DMS53 (cell line): ENCODE measurements around the gene DEGS1.

Source experiments
- DNase-seq: peaks from one replicate; lab custom pipeline; 2025; lab: John Stamatoyannopoulos, UW

DEGS1 gene

DNA sequence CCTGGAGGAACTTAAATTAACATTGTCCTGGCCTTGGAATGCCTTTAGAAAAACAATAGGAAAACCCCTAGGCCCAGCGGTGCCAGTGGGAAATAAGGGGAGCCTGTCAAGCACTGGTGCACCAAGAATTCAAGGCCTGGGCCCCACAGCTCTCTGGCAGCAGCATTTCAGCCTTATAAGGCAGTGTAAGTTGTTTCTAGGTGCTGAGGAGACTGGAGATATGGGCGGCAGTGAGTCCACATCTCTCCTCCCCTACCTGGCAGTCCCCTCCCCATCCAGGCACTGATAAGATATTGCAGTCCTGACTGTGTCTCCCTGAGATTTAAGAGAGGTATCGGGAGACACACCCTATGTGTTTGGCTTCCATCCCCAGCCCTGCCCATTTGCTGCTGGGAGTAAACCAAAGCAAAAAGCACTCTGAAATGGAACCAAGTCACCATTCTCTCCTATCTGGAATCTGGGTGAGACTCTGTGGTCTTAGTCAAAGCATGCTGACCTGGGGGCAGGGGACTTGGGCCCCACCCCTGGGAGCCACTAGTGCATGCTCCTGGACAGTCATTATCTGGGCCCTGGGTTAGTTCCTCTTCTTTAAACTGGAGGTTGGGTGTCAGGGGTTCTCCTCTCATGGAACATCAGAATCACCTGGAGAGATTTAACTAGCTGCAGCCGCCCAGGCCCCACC, 30.5 kb downstream of the DEGS1 start:
- DNase-seq, result no peak

DNA sequence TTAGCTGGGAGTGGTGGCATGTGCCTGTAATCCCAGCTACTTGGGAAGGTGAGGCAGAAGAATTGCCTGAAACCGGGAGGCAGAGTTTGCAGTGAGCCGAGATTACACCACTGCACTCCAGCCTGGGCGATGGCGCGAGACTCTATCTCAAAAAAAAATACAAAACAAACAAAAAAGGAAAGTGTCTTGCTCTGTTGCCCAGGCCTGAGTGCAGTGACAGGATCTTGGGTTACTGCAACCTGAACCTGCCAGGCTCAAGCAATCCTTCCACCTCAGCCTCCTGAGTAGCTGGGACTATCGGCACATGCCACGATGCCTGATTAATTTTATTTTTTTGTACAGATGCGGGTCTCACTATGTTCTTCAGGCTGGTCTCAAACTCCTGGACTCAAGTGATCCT, 33.3 kb downstream of the DEGS1 start:
- no peak for DNase-seq

DNA sequence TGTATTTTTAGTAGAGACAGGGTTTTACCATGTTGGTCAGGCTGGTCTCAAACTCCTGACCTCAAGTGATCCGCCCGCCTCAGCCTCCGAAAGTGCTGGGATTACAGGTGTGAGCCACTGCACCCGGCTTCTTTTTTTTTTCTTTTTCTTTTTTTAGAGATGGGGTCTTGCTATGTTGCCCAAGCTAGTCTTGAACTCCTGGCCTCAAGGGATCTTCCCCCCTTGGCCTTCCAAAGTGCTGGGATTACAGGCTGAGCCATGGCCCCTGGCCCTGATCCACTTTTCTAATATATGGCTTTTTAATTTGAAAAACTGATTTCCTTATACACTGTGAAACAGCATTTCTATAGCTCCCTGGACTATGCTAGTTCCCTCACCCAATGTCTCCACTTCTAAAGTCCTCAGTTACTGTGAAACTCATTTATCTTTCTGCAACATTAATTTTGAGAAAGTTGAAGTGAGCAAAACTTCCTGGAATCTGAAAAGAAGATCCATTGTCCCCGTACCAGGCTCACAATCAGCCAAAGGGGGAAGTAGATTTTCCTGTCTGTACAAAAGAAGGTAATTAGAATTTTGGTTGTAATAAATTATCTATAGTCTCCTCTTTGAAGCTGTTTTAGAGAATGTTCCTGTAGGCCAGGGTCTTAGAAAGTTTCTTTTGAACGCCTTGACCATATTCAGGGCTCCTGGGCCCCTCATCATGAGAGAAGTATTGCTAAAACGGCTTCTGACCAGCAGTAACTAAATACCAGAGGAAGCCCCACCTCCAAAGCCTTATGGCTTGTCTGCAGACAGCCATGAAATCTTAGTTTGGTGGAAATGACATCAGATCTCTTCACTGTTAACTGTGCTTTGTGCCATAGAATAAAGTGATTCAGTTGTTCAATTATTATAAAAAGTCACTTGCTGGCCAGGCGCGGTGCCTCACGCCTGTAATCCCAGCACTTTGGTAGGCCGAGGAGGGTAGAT, 34.9 kb downstream of the DEGS1 start:
- no peak for DNase-seq

DNA sequence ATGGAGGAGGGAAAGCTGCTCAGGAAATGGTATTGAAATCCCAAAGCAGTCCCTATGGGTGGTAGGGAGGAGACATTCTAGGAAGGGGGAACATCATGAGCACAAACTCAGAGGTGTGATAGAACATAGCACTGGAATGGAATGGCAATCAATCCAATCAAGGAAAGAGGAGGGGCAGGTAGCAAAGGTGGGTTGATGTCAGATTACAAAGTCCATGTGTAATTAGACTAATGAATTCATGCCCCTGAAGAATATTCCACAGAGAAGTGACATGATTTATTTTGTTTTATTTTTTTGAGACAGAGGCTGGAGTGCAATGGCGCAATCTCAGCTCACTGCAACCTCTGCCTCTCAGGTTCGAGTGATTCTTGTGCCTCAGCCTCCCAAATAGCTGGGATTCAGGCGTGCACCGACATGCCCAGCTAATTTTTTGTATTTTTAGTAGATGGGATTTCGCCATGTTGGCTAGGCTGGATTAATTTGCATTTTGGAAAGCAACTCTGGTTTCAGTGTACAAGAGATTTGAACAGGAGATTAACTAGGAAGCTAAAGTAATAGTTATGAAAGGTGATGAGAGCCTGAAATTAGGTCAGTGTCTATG, 36.1 kb downstream of the DEGS1 start:
- DNase-seq, result no peak

DNA sequence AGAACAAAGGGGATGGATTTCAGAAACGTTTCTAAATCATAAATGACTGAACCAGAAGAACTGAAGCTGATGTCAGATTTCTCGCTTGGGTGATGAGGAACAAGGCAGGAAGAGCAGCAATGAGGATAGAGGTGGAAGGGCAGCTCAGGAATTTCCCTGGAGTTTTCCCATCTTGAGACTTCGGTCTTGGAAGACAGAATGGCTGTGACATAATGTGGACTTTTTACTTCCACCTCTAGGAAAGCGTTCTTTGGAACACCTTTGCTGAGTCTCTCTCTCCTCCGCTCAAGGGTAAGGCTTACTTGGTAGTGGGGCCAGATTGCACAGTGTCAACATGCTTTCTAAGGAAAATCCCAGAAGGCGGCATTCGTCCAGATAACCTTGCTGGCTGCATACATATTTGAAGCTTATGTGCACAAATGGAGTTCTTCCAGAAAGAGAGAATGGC, 36.6 kb downstream of the DEGS1 start:
- DNase-seq, result no peak

DNA sequence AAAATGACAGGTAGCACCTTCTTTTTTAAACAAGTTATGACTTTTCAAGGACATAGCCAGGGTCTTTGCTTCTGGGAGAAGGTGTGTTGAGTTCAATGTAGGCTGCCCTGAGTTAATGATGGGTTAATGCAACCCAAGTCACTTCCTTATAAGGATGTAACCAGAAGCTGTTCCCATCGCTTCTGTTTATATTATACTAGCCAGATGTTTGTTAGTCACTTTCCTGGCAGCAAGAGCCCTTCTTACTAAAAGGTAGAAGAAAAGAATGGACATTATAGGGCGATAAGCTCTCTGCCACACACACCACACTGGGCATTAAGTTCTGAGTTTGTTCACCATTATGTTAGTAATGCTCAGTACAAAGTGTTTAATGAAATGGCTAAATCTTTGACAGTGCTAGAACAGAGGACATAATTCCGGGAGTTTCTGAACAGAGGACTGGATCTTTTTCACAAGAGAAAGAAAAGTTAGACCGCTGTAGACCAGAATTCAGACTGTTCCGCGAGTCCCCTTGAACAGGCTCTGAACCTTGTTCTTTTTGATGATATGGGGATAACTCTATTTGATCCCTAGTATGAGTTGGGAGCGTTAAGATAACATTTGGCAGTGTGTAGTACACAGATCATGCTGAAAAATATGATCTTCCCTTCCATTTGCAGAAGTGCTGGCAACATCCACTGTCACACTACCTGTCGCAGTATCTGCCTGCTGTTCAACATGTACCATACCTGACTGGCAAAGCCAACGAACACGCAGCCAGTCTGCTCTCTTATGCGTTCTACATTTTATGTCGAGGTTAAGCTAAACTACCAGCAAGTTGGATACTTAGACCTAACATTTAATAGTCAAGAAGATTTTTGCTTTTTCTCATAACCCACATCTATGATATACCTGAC, 41.0 kb downstream of the DEGS1 start:
- DNase-seq, result peak; percentile 59

DNA sequence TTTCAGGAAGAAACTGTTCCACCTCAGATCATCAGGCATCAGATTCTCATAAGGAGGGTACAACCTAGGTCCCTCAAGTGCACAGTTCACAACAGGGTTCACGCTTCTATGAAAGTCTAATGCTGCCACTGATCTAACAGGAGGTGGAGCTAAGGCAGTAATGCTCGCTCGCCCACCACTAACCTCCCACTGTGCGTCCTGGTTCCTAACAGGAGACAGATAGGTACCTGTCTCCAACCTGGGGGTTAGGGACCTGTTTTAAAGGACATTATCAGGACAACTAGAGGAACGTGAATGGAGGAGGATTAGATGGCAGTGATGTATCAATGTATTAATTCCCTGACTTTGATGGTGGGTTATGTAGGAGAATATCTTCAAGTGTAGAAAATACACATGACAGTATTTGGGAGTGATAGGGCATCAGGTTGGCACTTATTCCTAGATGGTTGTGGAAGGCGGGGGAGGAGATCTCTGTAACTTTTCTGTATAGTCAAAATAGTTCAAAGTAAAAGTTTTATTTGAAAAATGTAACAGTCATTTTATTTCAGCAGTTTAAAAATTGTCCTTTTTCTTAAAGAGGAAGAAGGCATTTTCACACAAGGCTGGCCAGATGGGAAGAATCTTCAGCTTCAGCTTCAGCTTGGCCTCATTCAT, 43.9 kb downstream of the DEGS1 start:
- no peak for DNase-seq

DNA sequence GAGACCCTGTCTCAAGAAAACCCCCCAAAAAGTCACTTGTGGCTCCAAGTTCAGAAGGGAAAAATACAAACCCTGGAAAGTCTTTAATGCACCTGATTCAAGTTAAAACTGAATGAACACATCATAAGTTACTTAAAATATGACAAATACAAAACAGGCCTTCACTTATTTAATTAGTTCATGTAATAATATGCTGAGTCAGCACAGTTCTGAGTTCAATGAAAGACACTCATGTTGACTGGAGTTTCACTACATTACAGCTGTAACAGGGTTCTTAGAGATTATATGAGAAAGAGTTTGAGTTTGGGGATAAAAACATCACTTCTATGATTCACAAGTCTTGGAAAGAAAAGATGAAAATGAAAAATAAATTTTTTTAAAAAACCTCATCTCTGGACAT, 51.0 kb downstream of the DEGS1 start:
- no peak for DNase-seq

DNA sequence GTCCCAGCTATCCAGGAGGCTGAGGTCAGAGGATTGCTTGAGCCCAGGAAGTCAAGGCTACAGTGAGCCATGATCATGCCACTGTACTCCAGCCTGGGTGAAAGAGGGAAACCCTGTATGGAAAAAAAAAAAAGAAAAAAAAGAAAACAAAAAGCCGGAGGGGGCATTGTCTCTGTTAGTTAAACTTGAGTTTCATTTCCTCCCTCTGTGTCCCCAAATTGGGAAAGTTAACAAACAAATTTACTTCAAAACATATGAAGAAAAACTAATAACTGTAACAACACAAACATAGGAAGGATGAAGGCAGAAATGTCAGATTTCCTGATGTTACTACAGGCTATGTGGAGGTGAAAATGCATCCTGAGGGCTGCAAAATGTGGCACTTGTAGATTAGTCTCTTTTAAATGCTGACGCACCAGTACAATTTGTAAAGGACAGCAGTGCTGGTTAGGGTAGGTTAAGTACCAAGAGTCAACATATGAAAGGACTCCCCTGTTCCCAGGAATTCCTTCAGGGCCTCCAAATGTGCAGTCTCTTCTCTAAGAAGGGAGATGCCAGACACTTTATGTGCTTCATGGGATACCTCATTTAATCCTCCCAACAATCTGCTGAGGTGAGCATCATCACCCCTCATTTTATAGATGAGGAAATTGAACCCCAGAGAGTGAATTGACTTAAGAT, 52.9 kb downstream of the DEGS1 start:
- no peak for DNase-seq

DNA sequence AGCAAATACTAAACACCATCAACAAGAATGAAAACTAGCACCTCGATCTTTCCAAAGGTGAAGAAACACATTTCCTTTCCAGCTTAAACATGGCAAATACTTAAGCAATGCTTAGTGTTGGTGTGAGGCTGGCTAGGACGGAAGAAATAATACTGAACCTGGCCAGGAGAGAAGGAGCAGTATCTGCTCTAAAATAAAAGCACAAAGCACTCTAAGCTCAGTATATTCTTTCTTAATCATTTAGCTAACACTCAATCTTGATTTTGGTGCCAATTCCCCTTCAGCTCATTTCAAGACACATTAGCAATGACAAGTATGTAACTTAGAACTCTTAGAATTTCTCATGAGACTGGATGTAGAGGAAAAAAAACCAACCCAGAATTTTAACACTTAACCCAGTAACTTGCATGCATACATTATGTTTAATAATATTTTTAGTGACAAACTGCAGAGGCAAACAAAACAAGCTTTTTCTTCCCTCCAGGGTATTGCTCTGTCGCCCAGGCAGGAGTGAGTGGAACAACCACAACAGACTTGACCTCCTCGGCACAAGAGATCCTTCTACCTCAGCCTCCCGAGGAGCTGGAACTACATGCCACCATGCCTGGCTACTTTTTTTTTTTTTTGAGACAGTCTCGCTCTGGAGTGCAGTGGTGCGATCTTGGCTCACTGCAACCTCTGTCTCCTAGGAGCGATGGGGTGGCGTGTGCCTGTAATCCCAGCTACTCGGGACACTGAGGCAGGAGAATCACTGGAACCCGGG, 54.3 kb downstream of the DEGS1 start:
- no peak for DNase-seq

DNA sequence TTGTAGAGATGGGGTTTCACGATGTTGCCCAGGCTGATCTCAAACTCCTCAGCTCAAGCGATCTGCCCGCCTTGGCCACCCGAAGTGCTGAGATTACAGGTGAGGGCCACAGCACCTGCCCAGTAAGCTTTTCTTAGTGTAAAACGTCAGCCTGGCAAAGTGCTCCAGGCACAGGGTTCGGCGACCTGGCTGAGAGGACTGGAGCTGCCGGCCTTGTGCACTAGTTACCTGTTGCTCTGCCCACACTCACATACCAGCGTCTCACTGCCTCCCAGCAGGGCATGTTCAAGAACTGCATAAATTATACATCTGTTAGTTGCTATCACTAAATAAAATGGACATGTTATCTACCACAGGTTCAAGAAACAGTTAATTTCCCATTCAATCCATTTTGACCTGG, 55.2 kb downstream of the DEGS1 start:
- DNase-seq, result no peak

DNA sequence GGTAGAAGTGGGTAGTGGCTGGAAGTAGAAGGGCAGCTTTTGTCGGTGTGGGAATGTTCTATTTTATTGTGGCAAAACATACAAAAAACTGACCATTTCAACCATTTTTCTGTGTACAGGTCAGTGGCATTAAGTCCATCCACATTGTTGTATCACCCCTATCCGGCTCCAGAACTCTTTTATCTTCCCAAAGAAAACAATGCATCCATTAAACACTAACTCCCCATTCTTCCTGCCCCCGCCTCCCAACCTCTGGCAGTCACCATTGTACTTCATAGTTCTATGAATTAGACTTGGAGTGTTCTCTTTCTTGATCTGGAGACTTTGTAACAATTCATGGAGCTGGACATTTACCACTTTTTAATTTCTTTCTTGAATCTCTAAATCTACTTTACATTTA, 55.7 kb downstream of the DEGS1 start:
- DNase-seq, result no peak
